Activated naive CD8-positive, alpha-beta T cell treated with anti-CD3 and anti-CD28 coated beads for 36 hours (primary cell): ENCODE results near the gene CADM2. TPM values are rescaled to one million over a fixed set of nuclear protein-coding genes. Genes with fewer than 3 reads are reported as not detected.
"Not testable (repeated sequence)": the region's sequence is repeated elsewhere in the genome, so short reads cannot be mapped to it uniquely, and the experiment has no call there.

Source experiments
- DNase-seq: peaks from one replicate; pipeline ENCODE4 v3.0.0; 2021
- H3K27ac Mint-ChIP-seq: one replicate; pipeline ENCODE4 v1.8.0; 2022; ENCODE audit warnings: mild to moderate bottlenecking, moderate library complexity, mixed read lengths
- H3K27me3 Mint-ChIP-seq: one replicate; pipeline ENCODE4 v1.8.0; 2022; ENCODE audit warnings: mild to moderate bottlenecking, mixed read lengths
- H3K36me3 Mint-ChIP-seq: one replicate; pipeline ENCODE4 v1.8.0; 2021; ENCODE audit warnings: mild to moderate bottlenecking, mixed read lengths
- H3K4me1 Mint-ChIP-seq: one replicate; pipeline ENCODE4 v1.8.0; 2021; ENCODE audit warnings: mixed read lengths
- H3K4me3 Mint-ChIP-seq: one replicate; pipeline ENCODE4 v1.8.0; 2022; ENCODE audit warnings: mild to moderate bottlenecking, moderate library complexity, mixed read lengths
- H3K9me3 Mint-ChIP-seq: one replicate; pipeline ENCODE4 v1.8.0; 2022; ENCODE audit warnings: mixed read lengths
- total RNA-seq, 2 experiments: library from RNA; stranded (reverse); gene quantifications; one replicate each; pipeline ENCODE4 v1.2.3, GENCODE V29; 2021

Gene CADM2
- under 1 TPM; 0.21 to 0.40 TPM for total RNA-seq

GRCh38 chr3:84958495-84959469 lies at the start of gene CADM2:
CADM2 (plus strand) TSS chr3:84958989.
- Mint-ChIP-seq H3K27me3 (peaks cover 60% of the 10 kb centered on the region), H3K4me1 (peaks cover 18% of the 10 kb centered on the region), H3K9me3 (peaks cover 4% of the 10 kb centered on the region), H3K4me3 (peak within 1 kb of the TSS; percentile 66), H3K36me3 (no peaks in the 10 kb centered on the region), H3K27ac (no peak within 1 kb of the TSS)
- DNase-seq = peak; percentile 75

GRCh38 chr3:84918592-84918991 lies 40.2 kb upstream of the CADM2 start:
- not testable (repeated sequence) for H3K4me1 Mint-ChIP-seq, H3K4me3 Mint-ChIP-seq, H3K27ac Mint-ChIP-seq, DNase-seq, H3K36me3 Mint-ChIP-seq, H3K27me3 Mint-ChIP-seq
- peaks cover 11% of the 10 kb centered on the region for H3K9me3 Mint-ChIP-seq

- Mint-ChIP-seq H3K4me3 (no peak overlapping the region), H3K36me3 (no peaks in the 10 kb centered on the region), H3K9me3 (peaks cover 9% of the 10 kb centered on the region), H3K27ac (no peak overlapping the region), H3K27me3 (no peaks in the 10 kb centered on the region), H3K4me1 (no peaks in the 10 kb centered on the region)
- no peak for DNase-seq
Measured at GRCh38 chr3:84922682-84923081, 36.1 kb upstream of the CADM2 start.

- no peak overlapping the region for H3K27ac Mint-ChIP-seq
- no peaks in the 10 kb centered on the region for H3K4me1 Mint-ChIP-seq
- peaks cover 7% of the 10 kb centered on the region for H3K9me3 Mint-ChIP-seq
- no peaks in the 10 kb centered on the region for H3K27me3 Mint-ChIP-seq
- H3K4me3 Mint-ChIP-seq = no peak overlapping the region
- no peak for DNase-seq
- H3K36me3 Mint-ChIP-seq = no peaks in the 10 kb centered on the region
Measured at GRCh38 chr3:84925571-84925970, 33.2 kb upstream of the CADM2 start.

- Mint-ChIP-seq H3K27ac (no peak overlapping the region), H3K4me3 (no peak overlapping the region), H3K9me3 (no peaks in the 10 kb centered on the region), H3K27me3 (no peaks in the 10 kb centered on the region), H3K36me3 (no peaks in the 10 kb centered on the region), H3K4me1 (no peaks in the 10 kb centered on the region)
- DNase-seq = no peak
Measured at GRCh38 chr3:84943379-84943778, 15.4 kb upstream of the CADM2 start.

- peaks cover 9% of the 10 kb centered on the region for H3K9me3 Mint-ChIP-seq
Measured at GRCh38 chr3:84946240-84946639, 12.5 kb upstream of the CADM2 start.

GRCh38 chr3:84959470-84960271 lies 882 bp downstream of the CADM2 start:
- H3K36me3 Mint-ChIP-seq = no peaks in the 10 kb centered on the region
- peaks cover 60% of the 10 kb centered on the region for H3K27me3 Mint-ChIP-seq
- no peak overlapping the region for H3K27ac Mint-ChIP-seq
- peaks cover 18% of the 10 kb centered on the region for H3K4me1 Mint-ChIP-seq
- H3K4me3 Mint-ChIP-seq = peak overlapping the region; percentile 32
- no peak for DNase-seq
- H3K9me3 Mint-ChIP-seq = peaks cover 4% of the 10 kb centered on the region

More at GRCh38 chr3:84946240-84946639, 12.5 kb upstream of the CADM2 start:
- no peaks in the 10 kb centered on the region for H3K36me3 Mint-ChIP-seq
- H3K27ac Mint-ChIP-seq = no peak overlapping the region
- no peaks in the 10 kb centered on the region for H3K4me1 Mint-ChIP-seq
- H3K27me3 Mint-ChIP-seq = no peaks in the 10 kb centered on the region
- DNase-seq = no peak
- no peak overlapping the region for H3K4me3 Mint-ChIP-seq

GRCh38 chr3:84960581-84960980 lies 1.8 kb downstream of the CADM2 start:
- H3K27me3 Mint-ChIP-seq = peaks cover 60% of the 10 kb centered on the region
- H3K27ac Mint-ChIP-seq = no peak overlapping the region
- no peaks in the 10 kb centered on the region for H3K36me3 Mint-ChIP-seq
- H3K4me1 Mint-ChIP-seq = peaks cover 18% of the 10 kb centered on the region
- DNase-seq = no peak
- peaks cover 4% of the 10 kb centered on the region for H3K9me3 Mint-ChIP-seq
- no peak overlapping the region for H3K4me3 Mint-ChIP-seq

GRCh38 chr3:84961011-84961410 lies 2.2 kb downstream of the CADM2 start:
- Mint-ChIP-seq H3K27ac (no peak overlapping the region), H3K27me3 (peaks cover 60% of the 10 kb centered on the region), H3K9me3 (peaks cover 4% of the 10 kb centered on the region), H3K4me1 (peaks cover 18% of the 10 kb centered on the region), H3K36me3 (no peaks in the 10 kb centered on the region), H3K4me3 (no peak overlapping the region)
- DNase-seq = no peak

GRCh38 chr3:84961521-84962255 lies 2.9 kb downstream of the CADM2 start:
- DNase-seq = no peak
- Mint-ChIP-seq H3K27me3 (peaks cover 58% of the 10 kb centered on the region), H3K36me3 (no peaks in the 10 kb centered on the region), H3K4me3 (no peak overlapping the region), H3K27ac (no peak overlapping the region), H3K9me3 (peaks cover 4% of the 10 kb centered on the region), H3K4me1 (peaks cover 18% of the 10 kb centered on the region)

- peaks cover 53% of the 10 kb centered on the region for H3K27me3 Mint-ChIP-seq
- H3K4me1 Mint-ChIP-seq = peaks cover 18% of the 10 kb centered on the region
- H3K36me3 Mint-ChIP-seq = no peaks in the 10 kb centered on the region
- peaks cover 4% of the 10 kb centered on the region for H3K9me3 Mint-ChIP-seq
- no peak overlapping the region for H3K27ac Mint-ChIP-seq
- no peak overlapping the region for H3K4me3 Mint-ChIP-seq
- no peak for DNase-seq
Measured at GRCh38 chr3:84962415-84962814, 3.6 kb downstream of the CADM2 start.

GRCh38 chr3:84963137-84963536 lies 4.3 kb downstream of the CADM2 start:
- no peak for DNase-seq
- no peak overlapping the region for H3K4me3 Mint-ChIP-seq
- H3K9me3 Mint-ChIP-seq = peaks cover 4% of the 10 kb centered on the region
- H3K27ac Mint-ChIP-seq = no peak overlapping the region
- H3K36me3 Mint-ChIP-seq = no peaks in the 10 kb centered on the region
- H3K4me1 Mint-ChIP-seq = peaks cover 18% of the 10 kb centered on the region
- H3K27me3 Mint-ChIP-seq = peaks cover 49% of the 10 kb centered on the region

GRCh38 chr3:84965141-84965540 lies 6.4 kb downstream of the CADM2 start:
- no peaks in the 10 kb centered on the region for H3K36me3 Mint-ChIP-seq
- H3K27me3 Mint-ChIP-seq = peaks cover 31% of the 10 kb centered on the region
- peaks cover 5% of the 10 kb centered on the region for H3K9me3 Mint-ChIP-seq
- no peak for DNase-seq
- no peak overlapping the region for H3K27ac Mint-ChIP-seq
- peaks cover 7% of the 10 kb centered on the region for H3K4me1 Mint-ChIP-seq
- H3K4me3 Mint-ChIP-seq = no peak overlapping the region

GRCh38 chr3:84967767-84968581 lies 9.2 kb downstream of the CADM2 start:
- Mint-ChIP-seq H3K36me3 (no peaks in the 10 kb centered on the region), H3K9me3 (peaks cover 1% of the 10 kb centered on the region), H3K4me1 (no peaks in the 10 kb centered on the region), H3K4me3 (no peak overlapping the region), H3K27me3 (peaks cover 4% of the 10 kb centered on the region), H3K27ac (no peak overlapping the region)
- no peak for DNase-seq
